Peyer's patch (tissue), 4 donors: Measurements from ENCODE around the gene PLEKHS1.

Source experiments
- CTCF ChIP-seq, 6 experiments: fragments of 450-650 bp in 4 of 6; fragments of 200-600 bp in 2 of 6; sonication (generic) in 1 of 6; IDR thresholded peaks; one replicate each; pipeline ENCODE4 v1.5.1; 2017 to 2019; ENCODE audit warnings: antibody characterized with exemption in 6 of 6, mild to moderate bottlenecking in 3 of 6, moderate library complexity in 1 of 6
- POLR2A ChIP-seq, 2 donors: fragments of 450-650 bp; IDR thresholded peaks; one replicate each; pipeline ENCODE4 v1.5.1; 2017; ENCODE audit warnings: antibody characterized with exemption in 2 of 2, mild to moderate bottlenecking in 2 of 2, moderate library complexity in 2 of 2

DNA sequence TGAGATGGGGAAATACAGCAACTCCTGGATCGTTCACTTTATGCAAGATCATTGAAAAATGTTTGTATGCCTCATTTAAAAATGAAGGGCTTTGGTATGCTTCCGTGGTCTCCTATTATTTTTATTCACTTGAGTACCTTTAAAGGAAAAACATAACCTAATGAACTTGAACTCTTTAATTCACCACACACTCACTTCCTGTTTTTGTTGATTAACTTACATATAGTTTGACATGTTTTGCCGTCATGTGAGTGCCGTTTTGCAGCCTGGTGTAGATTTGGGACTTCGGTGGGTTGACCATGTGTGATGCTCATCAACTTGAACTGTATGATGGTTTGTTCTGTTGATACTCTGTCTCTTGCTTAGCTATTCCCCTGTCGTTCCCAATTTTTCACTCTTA is 42.8 kb upstream of the PLEKHS1 start:
- TF ChIP-seq CTCF (IDR thresholded peaks at IDR 0.05) (no peak), POLR2A (IDR thresholded peaks at IDR 0.05) (no peak)
